ENCODE results near the gene WDR93.
"Not testable (repeated sequence)": the region's sequence is repeated elsewhere in the genome, so short reads cannot be mapped to it uniquely, and the experiment has no call there.

The WDR93 gene

GRCh38 chr15:89774492-89774891, 83.9 kb downstream of the WDR93 start:
- DNase-seq = no peak

- DNase-seq = no peak
Observed at GRCh38 chr15:89775815-89776214, 85.2 kb downstream of the WDR93 start.

GRCh38 chr15:89776274-89777072, 85.9 kb downstream of the WDR93 start, which contains the start of gene MESP2:
TSS of gene MESP2 (plus strand) at chr15:89776332. CDS start at chr15:89776358, 26 bp downstream.
- DNase-seq = peak; percentile 92

GRCh38 chr15:89777073-89777751, 86.6 kb downstream of the WDR93 start:
- DNase-seq = no peak

- no peak for DNase-seq
Observed at GRCh38 chr15:89777782-89778380, 87.3 kb downstream of the WDR93 start.

- DNase-seq = no peak
Observed at GRCh38 chr15:89778861-89779260, 88.2 kb downstream of the WDR93 start.

- DNase-seq = no peak
Observed at GRCh38 chr15:89780601-89781000, 90.0 kb downstream of the WDR93 start.

GRCh38 chr15:89781055-89781454, 90.4 kb downstream of the WDR93 start:
- DNase-seq = peak; percentile 3

- DNase-seq = peak; percentile 14
Observed at GRCh38 chr15:89781891-89782618, 91.4 kb downstream of the WDR93 start.

GRCh38 chr15:89782619-89782950, 92.0 kb downstream of the WDR93 start:
- not testable (repeated sequence) for DNase-seq

- DNase-seq = peak; percentile 57
Observed at GRCh38 chr15:89783111-89783860, 92.7 kb downstream of the WDR93 start.

- no peak for DNase-seq
Observed at GRCh38 chr15:89783861-89784685, 93.5 kb downstream of the WDR93 start.

GRCh38 chr15:89784686-89784960, 94.0 kb downstream of the WDR93 start:
- no peak for DNase-seq

GRCh38 chr15:89785064-89785773, 94.6 kb downstream of the WDR93 start:
- no peak for DNase-seq

GRCh38 chr15:89785774-89786140, 95.1 kb downstream of the WDR93 start:
- no peak for DNase-seq

- DNase-seq = no peak
Observed at GRCh38 chr15:89787944-89788343, 97.3 kb downstream of the WDR93 start.

GRCh38 chr15:89788585-89788984, 98.0 kb downstream of the WDR93 start:
- DNase-seq = not testable (repeated sequence)

GRCh38 chr15:89790206-89790605, 99.6 kb downstream of the WDR93 start:
- DNase-seq = no peak

GRCh38 chr15:89790661-89791060, 100.0 kb downstream of the WDR93 start:
- DNase-seq = no peak

GRCh38 chr15:89792106-89792805, 101.6 kb downstream of the WDR93 start:
- no peak for DNase-seq

Measured in OCI-M1 (cell line).